Upper lobe of left lung (tissue), 4 donors: Measurements from ENCODE around the gene FBXL17.

Experiments
- CTCF ChIP-seq, 6 experiments: fragments of 450-650 bp in 4 of 6; fragments of 200-600 bp in 2 of 6; sonication (generic) in 2 of 6; IDR thresholded peaks; one replicate each; pipeline ENCODE4 v1.5.1; 2016 to 2019; ENCODE audit warnings: antibody characterized with exemption in 6 of 6
- POLR2A ChIP-seq, 4 donors: fragments of 450-650 bp; IDR thresholded peaks; one replicate each; pipeline ENCODE4 v1.5.1; 2016 to 2017; ENCODE audit warnings: antibody characterized with exemption in 4 of 4, mild to moderate bottlenecking in 2 of 4
- POLR2AphosphoS5 ChIP-seq, 2 donors: sonication (generic); formaldehyde crosslinking; IDR thresholded peaks; one replicate each; pipeline ENCODE4 v1.5.1; 2017; ENCODE audit warnings: antibody characterized with exemption in 2 of 2

GRCh38 chr5:107861565-107861964 is 520.3 kb downstream of the FBXL17 start:
- TF ChIP-seq POLR2AphosphoS5 (IDR thresholded peaks at IDR 0.05) (no peak), POLR2A (IDR thresholded peaks at IDR 0.05) (no peak), CTCF (IDR thresholded peaks at IDR 0.05) (no peak)
